ENCODE data around the gene NKG7. TPM values are rescaled to one million over a fixed set of nuclear protein-coding genes. Genes with fewer than 3 reads are reported as not detected.

NKG7 gene
- total RNA-seq, 1 donor from 2014 or later = 3.6 TPM

DNA sequence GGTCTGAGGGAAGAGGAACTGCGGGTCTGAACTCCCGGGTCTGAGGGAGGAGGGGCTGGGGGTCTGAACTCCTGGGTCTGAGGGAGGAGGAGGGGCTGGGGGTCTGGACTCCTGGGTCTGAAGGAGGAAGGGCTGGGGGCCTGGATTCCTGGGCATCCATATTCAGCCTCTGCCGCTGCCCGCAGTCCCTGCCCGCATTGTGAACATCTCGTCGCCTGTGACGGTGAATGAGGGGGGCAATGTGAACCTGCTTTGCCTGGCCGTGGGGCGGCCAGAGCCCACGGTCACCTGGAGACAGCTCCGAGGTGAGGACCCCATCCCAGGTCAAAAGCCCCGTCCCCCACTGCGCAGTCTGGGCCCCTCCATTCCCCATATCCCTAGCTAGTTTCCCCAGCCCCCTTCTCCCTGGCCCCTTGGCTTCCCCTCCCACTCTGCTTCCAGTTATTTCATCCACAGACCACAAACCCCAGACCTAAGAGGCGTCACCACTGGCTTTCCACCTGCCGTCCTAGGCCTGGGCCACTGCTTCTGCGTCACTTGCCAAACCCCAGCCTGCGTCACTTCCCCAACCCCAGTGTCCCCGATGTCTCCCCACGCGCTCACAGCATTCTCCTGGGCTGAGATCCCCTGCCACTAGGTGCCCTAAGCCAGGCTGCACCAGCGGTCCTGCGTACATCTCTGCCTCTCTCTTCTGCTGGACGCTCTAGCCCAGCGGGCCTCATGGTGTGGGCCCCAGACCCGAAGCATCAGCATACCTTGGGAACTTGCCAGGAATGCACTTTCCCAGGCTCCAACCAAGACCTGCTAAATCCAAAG, 47.1 kb downstream of the NKG7 start:
- no peak for DNase-seq (ENCODE audit: low spot score)
- intact Hi-C loops (cut with DNase I) = no loop called here

DNA sequence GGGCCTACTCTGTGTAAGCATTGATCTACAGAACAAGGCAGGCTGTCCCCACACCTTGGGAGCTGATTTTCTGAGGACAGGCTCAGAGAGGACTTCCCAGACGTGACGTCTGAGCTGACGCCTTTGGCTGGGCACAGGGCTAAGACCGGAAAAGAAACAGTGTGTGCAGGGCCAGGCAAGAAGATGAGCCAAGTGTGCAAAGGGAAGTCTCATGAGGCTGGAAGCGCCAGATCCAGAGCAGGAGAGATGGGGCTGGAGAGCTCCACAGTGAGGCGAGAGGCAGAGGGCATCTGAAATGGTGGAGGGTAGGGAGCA, 48.3 kb downstream of the NKG7 start:
- no peak for DNase-seq (ENCODE audit: low spot score)
- intact Hi-C loops (cut with DNase I) = no loop called here

DNA sequence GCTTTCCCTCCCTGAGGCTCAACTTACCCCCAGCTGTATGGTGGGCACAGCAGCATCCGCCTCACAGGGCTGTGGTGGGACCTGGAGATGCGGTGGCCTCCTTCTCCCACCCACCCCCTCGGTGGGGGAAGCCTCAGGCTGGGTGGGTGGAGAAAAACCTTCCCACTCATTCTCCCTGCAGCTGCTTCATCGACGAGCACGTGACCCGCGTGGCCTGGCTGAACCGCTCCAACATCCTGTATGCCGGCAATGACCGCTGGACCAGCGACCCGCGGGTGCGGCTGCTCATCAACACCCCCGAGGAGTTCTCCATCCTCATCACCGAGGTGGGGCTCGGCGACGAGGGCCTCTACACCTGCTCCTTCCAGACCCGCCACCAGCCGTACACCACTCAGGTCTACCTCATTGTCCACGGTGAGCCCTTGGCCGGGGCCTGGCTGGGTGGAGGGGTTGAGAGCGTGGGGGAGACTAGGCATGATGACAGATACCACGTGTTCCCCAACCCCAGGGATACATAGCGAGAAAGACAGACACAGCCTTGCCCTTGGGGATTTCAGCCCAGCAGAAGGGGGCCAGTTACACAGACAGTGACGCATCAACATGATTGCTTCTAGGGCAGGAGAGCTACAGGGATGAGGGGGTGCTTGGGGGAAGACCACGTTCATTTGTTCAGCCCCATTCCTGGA, 48.8 kb downstream of the NKG7 start:
- intact Hi-C loops (cut with DNase I) = no loop called here

DNA sequence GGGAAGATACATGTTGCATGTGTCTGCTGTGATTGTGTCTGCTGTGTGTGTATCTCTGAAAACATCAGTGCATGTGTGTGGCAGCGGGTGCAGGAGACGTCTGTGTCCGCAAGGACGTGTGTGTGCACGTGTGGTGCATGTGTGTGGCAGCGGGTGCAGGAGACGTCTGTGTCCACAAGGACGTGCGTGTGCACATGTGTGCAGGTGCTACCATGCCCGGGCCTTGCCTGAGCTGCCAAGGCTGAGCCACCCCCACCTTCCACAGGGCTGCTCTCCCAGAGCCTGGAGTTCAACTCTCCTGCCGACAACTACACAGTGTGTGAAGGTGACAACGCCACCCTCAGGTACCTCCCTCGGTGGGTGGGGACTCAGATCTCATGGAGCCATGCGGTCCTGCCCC, 50.7 kb downstream of the NKG7 start:
- DNase-seq (ENCODE audit: low spot score) = no peak
- intact Hi-C loops (cut with DNase I) = no loop called here

More for the DNA sequence above, 48.8 kb downstream of the NKG7 start:
- DNase-seq (ENCODE audit: low spot score) = no peak

Other genes with a start within 250 kb of the NKG7 start
- 1.4 TPM for gene SIGLEC9, start 247.7 kb downstream of the NKG7 start, total RNA-seq
- gene SIGLEC7, start 230.4 kb downstream of the NKG7 start, total RNA-seq = 0.70 TPM
- 1.4 TPM for gene CD33, start 147.6 kb downstream of the NKG7 start, total RNA-seq
- gene SIGLECL1, start 121.6 kb downstream of the NKG7 start, total RNA-seq = not detected
- gene IGLON5, start 61.0 kb downstream of the NKG7 start, total RNA-seq = not detected
- gene VSIG10L, start 30.5 kb downstream of the NKG7 start, total RNA-seq = 0.86 TPM
- gene ETFB, start 6.3 kb downstream of the NKG7 start, total RNA-seq = 180 TPM
- gene CLDND2, start 3.7 kb downstream of the NKG7 start, total RNA-seq = 1.0 TPM
- gene LIM2, start 15.3 kb upstream of the NKG7 start, total RNA-seq = not detected
- not detected for gene C19orf84, start 17.9 kb upstream of the NKG7 start, total RNA-seq
- 0.30 TPM for gene SIGLEC10, start 45.0 kb upstream of the NKG7 start, total RNA-seq
- not detected for gene SIGLEC8, start 85.8 kb upstream of the NKG7 start, total RNA-seq
- gene CEACAM18, start 105.9 kb upstream of the NKG7 start, total RNA-seq = not detected
- gene SIGLEC12, start 129.1 kb upstream of the NKG7 start, total RNA-seq = not detected
- gene SIGLEC6, start 159.0 kb upstream of the NKG7 start, total RNA-seq = 0.22 TPM
- gene ZNF175, start 198.6 kb upstream of the NKG7 start, total RNA-seq = 7.8 TPM